Measurements from ENCODE around the gene UBTD2. TPM values are rescaled to one million over a fixed set of nuclear protein-coding genes. Genes with fewer than 3 reads are reported as not detected.

Gene UBTD2
- total and polyA plus RNA-seq, 2 experiments from 2014 or later, result 17.9 to 46.3 TPM

DNA sequence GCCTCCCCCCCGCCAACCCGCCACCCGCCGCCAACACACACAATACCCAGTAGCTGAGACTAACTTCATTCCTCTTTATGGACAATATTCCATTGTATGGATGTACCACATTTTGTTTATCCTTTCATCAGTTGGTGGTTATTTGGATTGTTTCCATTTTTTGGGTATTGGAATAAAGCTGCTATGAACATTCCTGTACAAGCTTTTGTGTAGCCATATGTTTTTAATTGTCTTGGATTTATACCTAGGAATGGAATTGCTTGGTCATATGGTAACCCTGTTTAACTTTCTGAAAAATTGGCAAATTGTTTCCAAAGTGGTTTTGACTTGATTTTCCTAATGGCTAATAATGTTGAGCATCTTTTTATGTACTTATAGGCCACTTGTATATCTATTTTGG lies 4.9 kb upstream of the UBTD2 start:
- Mint-ChIP-seq H3K27ac (no peak overlapping the region), H3K4me3 (no peak overlapping the region)
- no peak for DNase-seq (ENCODE audit: low spot score)

More for the DNA sequence above, 4.9 kb upstream of the UBTD2 start:
- H2AFZ ChIP-seq, result no peak overlapping the region
- no peak overlapping the region for H3K4me2 ChIP-seq
- H3K4me3 ChIP-seq, result no peak overlapping the region
- H3K4me1 ChIP-seq (ENCODE audit: insufficient read depth), result peaks cover 11% of the 10 kb centered on the region; the same call in 1 of the 2 replicates
- no peaks in the 10 kb centered on the region for H3K9me3 Mint-ChIP-seq
- H3K79me2 ChIP-seq (replicated peaks; ENCODE audit: insufficient read depth), result no peaks in the 10 kb centered on the region
- H3K27me3 ChIP-seq (ENCODE audit: insufficient read depth), result no peaks in the 10 kb centered on the region
- H4K20me1 ChIP-seq (replicated peaks; ENCODE audit: insufficient read depth), result no peaks in the 10 kb centered on the region
- H3K4me1 Mint-ChIP-seq, result peaks cover 17% of the 10 kb centered on the region
- H3K36me3 Mint-ChIP-seq (ENCODE audit: low read depth), result no peaks in the 10 kb centered on the region
- H3K27ac ChIP-seq (ENCODE audit: low read depth), result no peak overlapping the region
- TF ChIP-seq, protein P1, sequence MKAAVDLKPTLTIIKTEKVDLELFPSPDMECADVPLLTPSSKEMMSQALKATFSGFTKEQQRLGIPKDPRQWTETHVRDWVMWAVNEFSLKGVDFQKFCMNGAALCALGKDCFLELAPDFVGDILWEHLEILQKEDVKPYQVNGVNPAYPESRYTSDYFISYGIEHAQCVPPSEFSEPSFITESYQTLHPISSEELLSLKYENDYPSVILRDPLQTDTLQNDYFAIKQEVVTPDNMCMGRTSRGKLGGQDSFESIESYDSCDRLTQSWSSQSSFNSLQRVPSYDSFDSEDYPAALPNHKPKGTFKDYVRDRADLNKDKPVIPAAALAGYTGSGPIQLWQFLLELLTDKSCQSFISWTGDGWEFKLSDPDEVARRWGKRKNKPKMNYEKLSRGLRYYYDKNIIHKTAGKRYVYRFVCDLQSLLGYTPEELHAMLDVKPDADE (IDR thresholded peaks at IDR 0.05), result no peak
- TF ChIP-seq, protein P2, sequence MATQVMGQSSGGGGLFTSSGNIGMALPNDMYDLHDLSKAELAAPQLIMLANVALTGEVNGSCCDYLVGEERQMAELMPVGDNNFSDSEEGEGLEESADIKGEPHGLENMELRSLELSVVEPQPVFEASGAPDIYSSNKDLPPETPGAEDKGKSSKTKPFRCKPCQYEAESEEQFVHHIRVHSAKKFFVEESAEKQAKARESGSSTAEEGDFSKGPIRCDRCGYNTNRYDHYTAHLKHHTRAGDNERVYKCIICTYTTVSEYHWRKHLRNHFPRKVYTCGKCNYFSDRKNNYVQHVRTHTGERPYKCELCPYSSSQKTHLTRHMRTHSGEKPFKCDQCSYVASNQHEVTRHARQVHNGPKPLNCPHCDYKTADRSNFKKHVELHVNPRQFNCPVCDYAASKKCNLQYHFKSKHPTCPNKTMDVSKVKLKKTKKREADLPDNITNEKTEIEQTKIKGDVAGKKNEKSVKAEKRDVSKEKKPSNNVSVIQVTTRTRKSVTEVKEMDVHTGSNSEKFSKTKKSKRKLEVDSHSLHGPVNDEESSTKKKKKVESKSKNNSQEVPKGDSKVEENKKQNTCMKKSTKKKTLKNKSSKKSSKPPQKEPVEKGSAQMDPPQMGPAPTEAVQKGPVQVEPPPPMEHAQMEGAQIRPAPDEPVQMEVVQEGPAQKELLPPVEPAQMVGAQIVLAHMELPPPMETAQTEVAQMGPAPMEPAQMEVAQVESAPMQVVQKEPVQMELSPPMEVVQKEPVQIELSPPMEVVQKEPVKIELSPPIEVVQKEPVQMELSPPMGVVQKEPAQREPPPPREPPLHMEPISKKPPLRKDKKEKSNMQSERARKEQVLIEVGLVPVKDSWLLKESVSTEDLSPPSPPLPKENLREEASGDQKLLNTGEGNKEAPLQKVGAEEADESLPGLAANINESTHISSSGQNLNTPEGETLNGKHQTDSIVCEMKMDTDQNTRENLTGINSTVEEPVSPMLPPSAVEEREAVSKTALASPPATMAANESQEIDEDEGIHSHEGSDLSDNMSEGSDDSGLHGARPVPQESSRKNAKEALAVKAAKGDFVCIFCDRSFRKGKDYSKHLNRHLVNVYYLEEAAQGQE (IDR thresholded peaks at IDR 0.05; ENCODE audit: unreplicated experiment), result no peak
- TF ChIP-seq EZH2phosphoT487 (IDR thresholded peaks at IDR 0.05; ENCODE audit: unreplicated experiment) (no peak), POLR2AphosphoS5 (IDR thresholded peaks at IDR 0.05; ENCODE audit: low read depth) (no peak), STAT1 (IDR thresholded peaks at IDR 0.05; ENCODE audit: unreplicated experiment) (no peak), NANOG (IDR thresholded peaks at IDR 0.05; ENCODE audit: borderline replicate concordance) (no peak), JUNB (IDR thresholded peaks at IDR 0.05; ENCODE audit: unreplicated experiment) (no peak), ZNF331 (CRISPR knock-in tag; IDR thresholded peaks at IDR 0.05; ENCODE audit: low read depth) (no peak)
- TF ChIP-seq, protein P3, sequence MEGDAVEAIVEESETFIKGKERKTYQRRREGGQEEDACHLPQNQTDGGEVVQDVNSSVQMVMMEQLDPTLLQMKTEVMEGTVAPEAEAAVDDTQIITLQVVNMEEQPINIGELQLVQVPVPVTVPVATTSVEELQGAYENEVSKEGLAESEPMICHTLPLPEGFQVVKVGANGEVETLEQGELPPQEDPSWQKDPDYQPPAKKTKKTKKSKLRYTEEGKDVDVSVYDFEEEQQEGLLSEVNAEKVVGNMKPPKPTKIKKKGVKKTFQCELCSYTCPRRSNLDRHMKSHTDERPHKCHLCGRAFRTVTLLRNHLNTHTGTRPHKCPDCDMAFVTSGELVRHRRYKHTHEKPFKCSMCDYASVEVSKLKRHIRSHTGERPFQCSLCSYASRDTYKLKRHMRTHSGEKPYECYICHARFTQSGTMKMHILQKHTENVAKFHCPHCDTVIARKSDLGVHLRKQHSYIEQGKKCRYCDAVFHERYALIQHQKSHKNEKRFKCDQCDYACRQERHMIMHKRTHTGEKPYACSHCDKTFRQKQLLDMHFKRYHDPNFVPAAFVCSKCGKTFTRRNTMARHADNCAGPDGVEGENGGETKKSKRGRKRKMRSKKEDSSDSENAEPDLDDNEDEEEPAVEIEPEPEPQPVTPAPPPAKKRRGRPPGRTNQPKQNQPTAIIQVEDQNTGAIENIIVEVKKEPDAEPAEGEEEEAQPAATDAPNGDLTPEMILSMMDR (conservative IDR thresholded peaks at IDR 0.05; ENCODE audit: low read depth in 2 of 2), result no peak
- TF ChIP-seq, protein P4, sequence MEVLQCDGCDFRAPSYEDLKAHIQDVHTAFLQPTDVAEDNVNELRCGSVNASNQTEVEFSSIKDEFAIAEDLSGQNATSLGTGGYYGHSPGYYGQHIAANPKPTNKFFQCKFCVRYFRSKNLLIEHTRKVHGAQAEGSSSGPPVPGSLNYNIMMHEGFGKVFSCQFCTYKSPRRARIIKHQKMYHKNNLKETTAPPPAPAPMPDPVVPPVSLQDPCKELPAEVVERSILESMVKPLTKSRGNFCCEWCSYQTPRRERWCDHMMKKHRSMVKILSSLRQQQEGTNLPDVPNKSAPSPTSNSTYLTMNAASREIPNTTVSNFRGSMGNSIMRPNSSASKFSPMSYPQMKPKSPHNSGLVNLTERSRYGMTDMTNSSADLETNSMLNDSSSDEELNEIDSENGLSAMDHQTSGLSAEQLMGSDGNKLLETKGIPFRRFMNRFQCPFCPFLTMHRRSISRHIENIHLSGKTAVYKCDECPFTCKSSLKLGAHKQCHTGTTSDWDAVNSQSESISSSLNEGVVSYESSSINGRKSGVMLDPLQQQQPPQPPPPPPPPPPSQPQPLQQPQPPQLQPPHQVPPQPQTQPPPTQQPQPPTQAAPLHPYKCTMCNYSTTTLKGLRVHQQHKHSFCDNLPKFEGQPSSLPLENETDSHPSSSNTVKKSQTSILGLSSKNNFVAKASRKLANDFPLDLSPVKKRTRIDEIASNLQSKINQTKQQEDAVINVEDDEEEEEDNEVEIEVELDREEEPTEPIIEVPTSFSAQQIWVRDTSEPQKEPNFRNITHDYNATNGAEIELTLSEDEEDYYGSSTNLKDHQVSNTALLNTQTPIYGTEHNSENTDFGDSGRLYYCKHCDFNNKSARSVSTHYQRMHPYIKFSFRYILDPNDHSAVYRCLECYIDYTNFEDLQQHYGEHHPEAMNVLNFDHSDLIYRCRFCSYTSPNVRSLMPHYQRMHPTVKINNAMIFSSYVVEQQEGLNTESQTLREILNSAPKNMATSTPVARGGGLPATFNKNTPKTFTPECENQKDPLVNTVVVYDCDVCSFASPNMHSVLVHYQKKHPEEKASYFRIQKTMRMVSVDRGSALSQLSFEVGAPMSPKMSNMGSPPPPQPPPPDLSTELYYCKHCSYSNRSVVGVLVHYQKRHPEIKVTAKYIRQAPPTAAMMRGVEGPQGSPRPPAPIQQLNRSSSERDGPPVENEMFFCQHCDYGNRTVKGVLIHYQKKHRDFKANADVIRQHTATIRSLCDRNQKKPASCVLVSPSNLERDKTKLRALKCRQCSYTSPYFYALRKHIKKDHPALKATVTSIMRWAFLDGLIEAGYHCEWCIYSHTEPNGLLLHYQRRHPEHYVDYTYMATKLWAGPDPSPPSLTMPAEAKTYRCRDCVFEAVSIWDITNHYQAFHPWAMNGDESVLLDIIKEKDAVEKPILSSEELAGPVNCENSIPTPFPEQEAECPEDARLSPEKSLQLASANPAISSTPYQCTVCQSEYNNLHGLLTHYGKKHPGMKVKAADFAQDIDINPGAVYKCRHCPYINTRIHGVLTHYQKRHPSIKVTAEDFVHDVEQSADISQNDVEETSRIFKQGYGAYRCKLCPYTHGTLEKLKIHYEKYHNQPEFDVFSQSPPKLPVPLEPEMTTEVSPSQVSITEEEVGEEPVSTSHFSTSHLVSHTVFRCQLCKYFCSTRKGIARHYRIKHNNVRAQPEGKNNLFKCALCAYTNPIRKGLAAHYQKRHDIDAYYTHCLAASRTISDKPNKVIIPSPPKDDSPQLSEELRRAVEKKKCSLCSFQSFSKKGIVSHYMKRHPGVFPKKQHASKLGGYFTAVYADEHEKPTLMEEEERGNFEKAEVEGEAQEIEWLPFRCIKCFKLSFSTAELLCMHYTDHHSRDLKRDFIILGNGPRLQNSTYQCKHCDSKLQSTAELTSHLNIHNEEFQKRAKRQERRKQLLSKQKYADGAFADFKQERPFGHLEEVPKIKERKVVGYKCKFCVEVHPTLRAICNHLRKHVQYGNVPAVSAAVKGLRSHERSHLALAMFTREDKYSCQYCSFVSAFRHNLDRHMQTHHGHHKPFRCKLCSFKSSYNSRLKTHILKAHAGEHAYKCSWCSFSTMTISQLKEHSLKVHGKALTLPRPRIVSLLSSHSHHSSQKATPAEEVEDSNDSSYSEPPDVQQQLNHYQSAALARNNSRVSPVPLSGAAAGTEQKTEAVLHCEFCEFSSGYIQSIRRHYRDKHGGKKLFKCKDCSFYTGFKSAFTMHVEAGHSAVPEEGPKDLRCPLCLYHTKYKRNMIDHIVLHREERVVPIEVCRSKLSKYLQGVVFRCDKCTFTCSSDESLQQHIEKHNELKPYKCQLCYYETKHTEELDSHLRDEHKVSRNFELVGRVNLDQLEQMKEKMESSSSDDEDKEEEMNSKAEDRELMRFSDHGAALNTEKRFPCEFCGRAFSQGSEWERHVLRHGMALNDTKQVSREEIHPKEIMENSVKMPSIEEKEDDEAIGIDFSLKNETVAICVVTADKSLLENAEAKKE (CRISPR knock-in tag; IDR thresholded peaks at IDR 0.05), result no peak
- ATAC-seq, result no peak
- H3K27me3 Mint-ChIP-seq (ENCODE audit: insufficient read depth, low read depth, poor library complexity), result peaks cover 9% of the 10 kb centered on the region
- H3F3A ChIP-seq (replicated peaks; ENCODE audit: low read depth), result peaks cover 6% of the 10 kb centered on the region; the same call in 1 of the 2 replicates
- no peaks in the 10 kb centered on the region for H3K36me3 ChIP-seq (ENCODE audit: insufficient read depth)
- H3K9me2 ChIP-seq (ENCODE audit: insufficient read depth), result no peaks in the 10 kb centered on the region

Data from GM23338 (cell line).